BJ (cell line): ENCODE data around the gene PROX1. TPM values are rescaled to one million over a fixed set of nuclear protein-coding genes. Genes with fewer than 3 reads are reported as not detected.

Experiments
- CTCF ChIA-PET: fragments of 350-600 bp; formaldehyde crosslinking; extraction: SDS; loops from one replicate; lab custom pipeline; 2021; ENCODE audit warnings: antibody characterized with exemption, inconsistent platforms; lab: Yijun Ruan, JAX
- POLR2A ChIA-PET: fragments of 300-600 bp; sonication (Branson Sonifier 250); formaldehyde crosslinking; extraction: SDS; loops from one replicate; lab custom pipeline; 2021; ENCODE audit warnings: antibody characterized with exemption; lab: Charles Lee
- DNase-seq: peaks from one replicate; pipeline ENCODE4 v3.0.0-alpha.2; 2011; ENCODE audit warnings: low read depth
- H3K27me3 ChIP-seq: 2 replicates; pipeline ENCODE4 v1.6.0; 2011; ENCODE audit warnings: low read length; ENCODE audit not compliant: control insufficient read depth, insufficient read depth
- H3K36me3 ChIP-seq: 2 replicates; pipeline ENCODE4 v1.5.1; 2011; ENCODE audit warnings: low read length; ENCODE audit not compliant: control insufficient read depth, insufficient read depth
- H3K4me3 ChIP-seq: 2 replicates; pipeline ENCODE4 v1.5.1; 2011; ENCODE audit warnings: low read depth, mild to moderate bottlenecking, control low read depth, low read length
- polyA plus RNA-seq: library from polyadenylated mRNA; depleted of rRNA; stranded (reverse); fragments of >200 nt; gene quantifications from 2 replicates; pipeline ENCODE4 v1.2.3, GENCODE V29; 2011
- TF ChIP-seq, protein P1 (sequence below): IDR thresholded peaks from 2 replicates; pipeline ENCODE4 v1.5.1; 2011; ENCODE audit warnings: low read depth, mild to moderate bottlenecking, control low read depth, inconsistent platforms, low read length, moderate library complexity; ENCODE audit not compliant: insufficient read depth

The PROX1 gene
- polyA plus RNA-seq, 1 experiment: 0.11 TPM

DNA sequence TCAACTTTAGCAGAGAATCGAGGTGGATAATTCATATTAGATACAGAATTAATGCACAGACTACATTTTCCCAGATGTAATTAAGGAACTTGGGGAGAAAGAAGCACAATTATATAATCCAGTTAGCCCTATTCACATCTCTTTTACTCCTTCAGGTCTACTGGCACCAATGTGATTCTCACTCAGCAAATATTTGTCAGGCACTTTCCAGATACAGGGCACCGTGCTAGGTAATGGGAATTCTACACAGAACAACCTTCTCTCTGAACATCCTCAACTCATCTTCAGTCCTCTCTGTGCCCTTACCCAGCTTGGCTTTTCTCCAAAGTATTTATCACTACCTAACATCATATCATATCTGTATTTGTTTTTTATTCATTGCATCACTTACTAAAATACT, 15.6 kb upstream of the PROX1 start:
- ChIA-PET CTCF (no interaction called here), POLR2A (no interaction called here)
- Histone ChIP-seq H3K27me3 (no peaks in the 10 kb centered on the region), H3K4me3 (no peak overlapping the region), H3K36me3 (no peaks in the 10 kb centered on the region)
- TF ChIP-seq, protein P1, sequence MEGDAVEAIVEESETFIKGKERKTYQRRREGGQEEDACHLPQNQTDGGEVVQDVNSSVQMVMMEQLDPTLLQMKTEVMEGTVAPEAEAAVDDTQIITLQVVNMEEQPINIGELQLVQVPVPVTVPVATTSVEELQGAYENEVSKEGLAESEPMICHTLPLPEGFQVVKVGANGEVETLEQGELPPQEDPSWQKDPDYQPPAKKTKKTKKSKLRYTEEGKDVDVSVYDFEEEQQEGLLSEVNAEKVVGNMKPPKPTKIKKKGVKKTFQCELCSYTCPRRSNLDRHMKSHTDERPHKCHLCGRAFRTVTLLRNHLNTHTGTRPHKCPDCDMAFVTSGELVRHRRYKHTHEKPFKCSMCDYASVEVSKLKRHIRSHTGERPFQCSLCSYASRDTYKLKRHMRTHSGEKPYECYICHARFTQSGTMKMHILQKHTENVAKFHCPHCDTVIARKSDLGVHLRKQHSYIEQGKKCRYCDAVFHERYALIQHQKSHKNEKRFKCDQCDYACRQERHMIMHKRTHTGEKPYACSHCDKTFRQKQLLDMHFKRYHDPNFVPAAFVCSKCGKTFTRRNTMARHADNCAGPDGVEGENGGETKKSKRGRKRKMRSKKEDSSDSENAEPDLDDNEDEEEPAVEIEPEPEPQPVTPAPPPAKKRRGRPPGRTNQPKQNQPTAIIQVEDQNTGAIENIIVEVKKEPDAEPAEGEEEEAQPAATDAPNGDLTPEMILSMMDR: no peak
- DNase-seq: no peak

- ChIA-PET POLR2A (no interaction called here), CTCF (no interaction called here)
- TF ChIP-seq, protein P1: no peak
- Histone ChIP-seq H3K36me3 (no peaks in the 10 kb centered on the region), H3K4me3 (no peak overlapping the region), H3K27me3 (no peaks in the 10 kb centered on the region)
- no peak for DNase-seq
These were observed 14.6 kb upstream of the PROX1 start for GRCh38 chr1:213973129-213973528.

DNA sequence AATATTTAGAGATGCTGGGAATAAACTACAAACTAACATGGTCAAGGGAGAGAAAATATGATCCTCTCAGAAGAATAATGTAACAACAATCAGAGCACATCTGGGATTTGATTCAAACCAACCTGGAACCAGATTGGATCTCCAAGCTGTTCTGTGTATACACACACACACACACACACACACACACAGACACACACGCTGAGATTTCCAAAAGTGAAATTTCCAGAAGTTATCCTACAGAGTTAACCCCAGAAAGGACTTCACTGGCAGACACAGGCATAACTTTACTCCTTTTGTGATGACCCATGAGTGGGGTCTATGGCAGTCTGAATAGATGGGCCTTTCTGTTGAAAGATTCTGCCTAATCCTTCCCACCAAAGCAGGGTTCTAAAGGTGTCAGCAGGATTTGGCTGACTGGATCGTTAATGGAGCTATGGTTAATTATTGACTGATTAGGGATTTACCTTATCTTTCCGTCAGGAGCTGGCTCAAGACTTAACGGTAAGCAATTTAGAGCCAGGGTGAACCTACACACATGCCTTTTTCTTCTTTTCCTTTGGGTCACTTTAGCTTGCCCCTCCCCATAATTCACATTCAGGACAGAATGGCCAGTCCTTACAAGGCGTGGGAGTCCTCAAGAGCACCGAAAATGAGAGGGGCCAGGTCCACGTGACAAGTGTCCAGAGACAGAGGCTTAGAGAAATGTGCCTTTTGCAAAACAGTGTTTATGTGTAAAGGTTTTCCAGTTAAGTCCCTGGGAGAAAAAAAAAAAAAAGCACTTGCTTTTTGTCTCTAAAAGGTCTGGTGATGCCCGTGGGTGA, 10.9 kb upstream of the PROX1 start:
- no peaks in the 10 kb centered on the region for H3K36me3 ChIP-seq
- TF ChIP-seq, protein P1: no peak
- H3K4me3 ChIP-seq: no peak overlapping the region
- ChIA-PET CTCF (no interaction called here), POLR2A (no interaction called here)
- H3K27me3 ChIP-seq: peaks cover 3% of the 10 kb centered on the region
- no peak for DNase-seq

- TF ChIP-seq, protein P1: no peak
- Histone ChIP-seq H3K4me3 (no peak overlapping the region), H3K27me3 (peaks cover 3% of the 10 kb centered on the region), H3K36me3 (no peaks in the 10 kb centered on the region)
- CTCF ChIA-PET: no interaction called here
- POLR2A ChIA-PET: no interaction called here
- no peak for DNase-seq
These were observed 10.3 kb upstream of the PROX1 start for GRCh38 chr1:213977486-213977842.

DNA sequence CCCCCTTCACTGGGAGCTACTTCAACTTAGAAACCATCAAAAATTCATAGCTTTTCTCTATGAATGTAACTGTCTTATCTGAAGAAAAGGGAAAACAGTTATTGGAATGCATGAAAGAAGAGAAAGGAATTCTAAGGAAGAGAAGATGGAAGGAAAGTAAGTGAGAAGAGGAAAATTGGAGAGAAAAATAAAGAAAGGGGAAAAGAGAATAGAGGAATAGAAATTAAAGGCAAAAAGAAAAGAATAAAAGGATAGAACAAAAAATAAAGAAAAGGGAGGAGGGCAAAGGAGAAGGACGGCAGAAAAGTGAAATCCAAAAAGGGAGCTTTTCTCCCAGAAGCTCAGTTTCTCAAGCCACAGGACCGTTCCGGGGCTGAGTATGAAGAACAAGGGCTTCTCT, 9.9 kb upstream of the PROX1 start:
- TF ChIP-seq, protein P1: no peak
- DNase-seq: no peak
- ChIA-PET CTCF (no interaction called here), POLR2A (no interaction called here)
- H3K4me3 ChIP-seq: no peak overlapping the region
- no peaks in the 10 kb centered on the region for H3K36me3 ChIP-seq
- peaks cover 3% of the 10 kb centered on the region for H3K27me3 ChIP-seq
